A549 (cell line): Measurements from ENCODE around the gene BGLAP.

Source experiments
- CBX2 ChIP-seq: fragments of 200-600 bp; sonication (generic); IDR thresholded peaks from 2 replicates; pipeline ENCODE4 v1.6.1; 2016; ENCODE audit warnings: low read depth, mild to moderate bottlenecking, borderline replicate concordance
- CTCF ChIP-seq: fragments of >200 bp; sonication (Bioruptor Twin); formaldehyde crosslinking; IDR thresholded peaks from 3 replicates; pipeline ENCODE4 v1.5.1; 2016
- EP300 ChIP-seq, 2 experiments: fragments of >200 bp; sonication (Bioruptor Twin); formaldehyde crosslinking; IDR thresholded peaks; 2 replicates in 1 of 2; 3 replicates in 1 of 2; pipeline ENCODE4 v1.6.1; 2016 to 2017
- HDAC2 ChIP-seq: fragments of 200-600 bp; sonication (generic); IDR thresholded peaks from 2 replicates; pipeline ENCODE4 v1.6.1; 2016
- KDM5A ChIP-seq: fragments of 200-600 bp; sonication (generic); IDR thresholded peaks from 2 replicates; pipeline ENCODE4 v1.6.1; 2016; ENCODE audit warnings: antibody characterized with exemption, mild to moderate bottlenecking
- PHF8 ChIP-seq: fragments of 200-600 bp; sonication (generic); IDR thresholded peaks from 2 replicates; pipeline ENCODE4 v1.6.1; 2016; ENCODE audit warnings: low read depth, mild to moderate bottlenecking, antibody characterized with exemption, moderate library complexity, borderline replicate concordance
- POLR2A ChIP-seq: IDR thresholded peaks from 2 replicates; pipeline ENCODE4 v1.6.1; 2012; ENCODE audit warnings: mild to moderate bottlenecking, low read length
- RFX5 ChIP-seq: fragments of 450-650 bp; IDR thresholded peaks from 2 replicates; pipeline ENCODE4 v1.7.1; 2014; ENCODE audit warnings: antibody characterized with exemption, mild to moderate bottlenecking, moderate library complexity
- RNF2 ChIP-seq: fragments of 200-600 bp; sonication (generic); IDR thresholded peaks from 2 replicates; pipeline ENCODE4 v1.6.1; 2016; ENCODE audit warnings: low read depth, mild to moderate bottlenecking, antibody characterized with exemption, moderate library complexity, borderline replicate concordance
- TFCP2L1 ChIP-seq: fragments of 250-450 bp; sonication (Bioruptor Pico); IDR thresholded peaks from 2 replicates; pipeline ENCODE4 v1.5.0; 2021; ENCODE audit warnings: mild to moderate bottlenecking

GRCh38 chr1:156284757-156285156 is 42.8 kb downstream of the BGLAP start:
- TF ChIP-seq CTCF (no peak), HDAC2 (no peak), EP300 (IDR thresholded peaks at IDR 0.05) (no peak), KDM5A (no peak), CBX2 (no peak), POLR2A (no peak), PHF8 (no peak), TFCP2L1 (CRISPR knock-in tag) (no peak), RNF2 (no peak), RFX5 (no peak)
